GM21717 (cell line): ENCODE results near the gene SUMO3.

Experiments
- ATAC-seq: cut with Tn5 transposase; IDR thresholded peaks from one replicate; pipeline ENCODE4 v1.9.1; 2021; ENCODE audit warnings: mild to moderate bottlenecking, moderate library complexity; ENCODE audit not compliant: unreplicated experiment

Gene SUMO3

GRCh38 chr21:44804762-44805161, 13.1 kb downstream of the SUMO3 start:
- ATAC-seq = no peak

- ATAC-seq = no peak
Measured at GRCh38 chr21:44803651-44804050, 14.2 kb downstream of the SUMO3 start.

- ATAC-seq = no peak
Measured at GRCh38 chr21:44802396-44803153, 15.3 kb downstream of the SUMO3 start.

GRCh38 chr21:44801468-44802395, 16.1 kb downstream of the SUMO3 start, which contains the start of gene UBE2G2:
Gene UBE2G2 (minus strand): TSS chr21:44801820. CDS start chr21:44801748, 72 bp downstream.
- ATAC-seq = no peak

- no peak for ATAC-seq
Measured at GRCh38 chr21:44800971-44801467, 16.8 kb downstream of the SUMO3 start.

- ATAC-seq = no peak
Measured at GRCh38 chr21:44800103-44800502, 17.8 kb downstream of the SUMO3 start.

- no peak for ATAC-seq
Measured at GRCh38 chr21:44799646-44800045, 18.2 kb downstream of the SUMO3 start.

GRCh38 chr21:44797775-44798174, 20.1 kb downstream of the SUMO3 start:
- ATAC-seq = no peak

- ATAC-seq = no peak
Measured at GRCh38 chr21:44795342-44795741, 22.5 kb downstream of the SUMO3 start.

- no peak for ATAC-seq
Measured at GRCh38 chr21:44793592-44794374, 24.1 kb downstream of the SUMO3 start.

GRCh38 chr21:44792702-44793591, 24.9 kb downstream of the SUMO3 start:
- no peak for ATAC-seq

GRCh38 chr21:44791993-44792392, 25.9 kb downstream of the SUMO3 start:
- ATAC-seq = no peak

- ATAC-seq = no peak
Measured at GRCh38 chr21:44791246-44791645, 26.6 kb downstream of the SUMO3 start.

- ATAC-seq = no peak
Measured at GRCh38 chr21:44790368-44790767, 27.5 kb downstream of the SUMO3 start.

GRCh38 chr21:44789880-44790279, 28.0 kb downstream of the SUMO3 start:
- ATAC-seq = no peak

- no peak for ATAC-seq
Measured at GRCh38 chr21:44785620-44786335, 32.1 kb downstream of the SUMO3 start.

GRCh38 chr21:44784810-44785209, 33.1 kb downstream of the SUMO3 start:
- ATAC-seq = no peak

- ATAC-seq = no peak
Measured at GRCh38 chr21:44783020-44783696, 34.7 kb downstream of the SUMO3 start.
